GM12865 (cell line): ENCODE data around the gene UFSP1.

Source experiments
- DNase-seq: peaks from one replicate; pipeline ENCODE4 v3.0.0; 2010; ENCODE audit warnings: low read depth
- H3K4me3 ChIP-seq: 2 replicates; pipeline ENCODE4 v1.5.1; 2011; ENCODE audit warnings: mild to moderate bottlenecking, low read depth, low read length, control low read depth
- CTCF ChIP-seq: IDR thresholded peaks from 2 replicates; pipeline ENCODE4 v1.5.1; 2011; ENCODE audit warnings: low read length, control low read depth, low read depth, inconsistent platforms; ENCODE audit not compliant: insufficient read depth; ENCODE audit errors: missing control alignments

Gene UFSP1

GRCh38 chr7:100894860-100895700, 5.6 kb upstream of the UFSP1 start:
- DNase-seq = no peak
- TF ChIP-seq CTCF = peak; percentile 85
- peak overlapping the region; percentile 55 for H3K4me3 ChIP-seq

GRCh38 chr7:100893910-100894721, 4.6 kb upstream of the UFSP1 start:
- TF ChIP-seq CTCF = no peak
- peak overlapping the region; percentile 55 for H3K4me3 ChIP-seq

GRCh38 chr7:100893318-100893895, 3.9 kb upstream of the UFSP1 start:
- H3K4me3 ChIP-seq = no peak overlapping the region
- no peak for TF ChIP-seq CTCF
- DNase-seq = no peak

More at GRCh38 chr7:100893910-100894721, 4.6 kb upstream of the UFSP1 start:
- DNase-seq = no peak

- no peak for DNase-seq
Observed at GRCh38 chr7:100892364-100893317, 3.1 kb upstream of the UFSP1 start.

GRCh38 chr7:100891568-100892247, 2.2 kb upstream of the UFSP1 start:
- no peak for DNase-seq
- TF ChIP-seq CTCF = no peak
- no peak overlapping the region for H3K4me3 ChIP-seq

More at GRCh38 chr7:100892364-100893317, 3.1 kb upstream of the UFSP1 start:
- TF ChIP-seq CTCF = no peak
- H3K4me3 ChIP-seq = no peak overlapping the region
